Measurements from ENCODE around the gene UTRN.

DNA sequence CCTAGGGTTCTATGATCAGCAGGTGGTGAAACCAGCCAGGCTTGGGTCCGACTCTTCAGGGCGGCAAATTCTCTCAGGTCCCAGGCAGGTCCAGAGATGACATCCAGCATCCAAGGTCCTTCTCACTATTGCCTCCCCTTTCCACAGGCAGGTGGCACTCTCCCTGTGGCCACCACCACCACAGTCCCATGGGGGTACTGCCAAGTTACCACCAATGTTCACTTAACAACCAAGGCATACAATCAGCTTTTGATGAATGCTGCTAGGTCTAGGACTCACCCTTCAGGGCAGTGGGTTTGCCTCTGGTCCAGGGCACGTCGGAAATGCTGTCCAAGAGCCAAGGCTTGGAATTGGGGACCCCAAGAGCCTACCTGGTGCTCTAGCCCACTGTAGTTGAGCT, 40.4 kb upstream of the UTRN start:
- TF ChIP-seq, protein P1, sequence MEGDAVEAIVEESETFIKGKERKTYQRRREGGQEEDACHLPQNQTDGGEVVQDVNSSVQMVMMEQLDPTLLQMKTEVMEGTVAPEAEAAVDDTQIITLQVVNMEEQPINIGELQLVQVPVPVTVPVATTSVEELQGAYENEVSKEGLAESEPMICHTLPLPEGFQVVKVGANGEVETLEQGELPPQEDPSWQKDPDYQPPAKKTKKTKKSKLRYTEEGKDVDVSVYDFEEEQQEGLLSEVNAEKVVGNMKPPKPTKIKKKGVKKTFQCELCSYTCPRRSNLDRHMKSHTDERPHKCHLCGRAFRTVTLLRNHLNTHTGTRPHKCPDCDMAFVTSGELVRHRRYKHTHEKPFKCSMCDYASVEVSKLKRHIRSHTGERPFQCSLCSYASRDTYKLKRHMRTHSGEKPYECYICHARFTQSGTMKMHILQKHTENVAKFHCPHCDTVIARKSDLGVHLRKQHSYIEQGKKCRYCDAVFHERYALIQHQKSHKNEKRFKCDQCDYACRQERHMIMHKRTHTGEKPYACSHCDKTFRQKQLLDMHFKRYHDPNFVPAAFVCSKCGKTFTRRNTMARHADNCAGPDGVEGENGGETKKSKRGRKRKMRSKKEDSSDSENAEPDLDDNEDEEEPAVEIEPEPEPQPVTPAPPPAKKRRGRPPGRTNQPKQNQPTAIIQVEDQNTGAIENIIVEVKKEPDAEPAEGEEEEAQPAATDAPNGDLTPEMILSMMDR (IDR thresholded peaks at IDR 0.05), result no peak
- TF ChIP-seq POLR2A (IDR thresholded peaks at IDR 0.05), result no peak
